AG09319 (cell line): ENCODE data around the gene PCDH15.

Experiments
- DNase-seq: peaks from one replicate; pipeline ENCODE4 v3.0.0-alpha.2; 2010; ENCODE audit warnings: low read depth; ENCODE audit errors: extremely low read depth
- TF ChIP-seq, protein P1 (sequence below): IDR thresholded peaks from 2 replicates; pipeline ENCODE4 v1.5.1; 2011; ENCODE audit warnings: low read depth, mild to moderate bottlenecking, inconsistent platforms, low read length, moderate library complexity

The PCDH15 gene

DNA sequence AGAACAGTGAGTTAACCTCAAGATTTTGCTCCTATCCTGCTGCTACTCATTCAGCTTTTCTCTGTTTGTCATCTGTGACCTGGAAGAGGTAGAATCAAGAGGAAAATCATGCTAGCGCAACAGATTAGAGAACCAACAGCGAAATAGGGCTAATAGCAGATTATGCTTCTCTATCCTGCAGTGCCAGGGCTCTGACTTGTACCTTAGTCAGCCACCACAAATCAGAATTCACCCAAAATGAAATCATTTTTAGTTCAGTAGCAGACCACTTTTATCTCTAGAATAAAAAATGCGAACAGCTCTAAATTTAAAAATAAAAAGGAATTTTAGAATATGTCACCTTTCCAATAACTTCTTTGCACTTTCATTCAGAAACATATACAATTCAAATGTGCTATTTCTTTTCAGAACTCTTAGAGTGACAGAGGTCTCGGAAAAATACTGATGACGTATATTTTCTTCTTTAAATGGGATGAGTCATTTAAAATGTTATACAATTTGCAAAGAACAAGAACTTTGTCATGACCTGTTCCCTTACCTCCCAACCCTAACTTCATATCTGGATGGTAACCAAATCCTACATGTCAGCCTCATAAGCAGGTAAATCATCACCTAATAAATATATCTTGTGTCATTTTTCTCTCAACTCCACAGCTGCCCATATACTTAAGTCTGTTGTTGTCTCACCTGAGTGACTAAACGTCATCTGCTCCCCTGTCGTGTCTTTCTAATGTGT lies 896.4 kb downstream of the PCDH15 start:
- no peak for DNase-seq
- TF ChIP-seq, protein P1, sequence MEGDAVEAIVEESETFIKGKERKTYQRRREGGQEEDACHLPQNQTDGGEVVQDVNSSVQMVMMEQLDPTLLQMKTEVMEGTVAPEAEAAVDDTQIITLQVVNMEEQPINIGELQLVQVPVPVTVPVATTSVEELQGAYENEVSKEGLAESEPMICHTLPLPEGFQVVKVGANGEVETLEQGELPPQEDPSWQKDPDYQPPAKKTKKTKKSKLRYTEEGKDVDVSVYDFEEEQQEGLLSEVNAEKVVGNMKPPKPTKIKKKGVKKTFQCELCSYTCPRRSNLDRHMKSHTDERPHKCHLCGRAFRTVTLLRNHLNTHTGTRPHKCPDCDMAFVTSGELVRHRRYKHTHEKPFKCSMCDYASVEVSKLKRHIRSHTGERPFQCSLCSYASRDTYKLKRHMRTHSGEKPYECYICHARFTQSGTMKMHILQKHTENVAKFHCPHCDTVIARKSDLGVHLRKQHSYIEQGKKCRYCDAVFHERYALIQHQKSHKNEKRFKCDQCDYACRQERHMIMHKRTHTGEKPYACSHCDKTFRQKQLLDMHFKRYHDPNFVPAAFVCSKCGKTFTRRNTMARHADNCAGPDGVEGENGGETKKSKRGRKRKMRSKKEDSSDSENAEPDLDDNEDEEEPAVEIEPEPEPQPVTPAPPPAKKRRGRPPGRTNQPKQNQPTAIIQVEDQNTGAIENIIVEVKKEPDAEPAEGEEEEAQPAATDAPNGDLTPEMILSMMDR: no peak

DNA sequence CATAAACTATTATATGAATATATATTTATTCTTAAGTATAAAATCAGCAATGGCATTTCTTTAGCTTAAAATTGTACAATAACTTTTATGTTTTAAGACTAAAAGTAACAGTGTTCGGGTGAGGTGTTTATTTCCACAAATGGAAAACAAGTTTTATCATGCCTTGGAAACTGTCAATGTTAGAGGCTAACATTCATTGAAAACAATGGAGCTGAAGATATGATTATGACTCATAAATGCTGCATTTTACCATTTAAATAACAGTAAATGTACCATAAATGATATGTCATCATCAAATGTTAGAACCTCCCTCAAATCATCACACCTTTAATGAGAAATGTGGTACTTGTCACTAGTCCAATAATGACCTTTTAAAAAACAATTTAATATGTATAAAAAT lies 897.3 kb downstream of the PCDH15 start:
- TF ChIP-seq, protein P1: no peak
- no peak for DNase-seq

DNA sequence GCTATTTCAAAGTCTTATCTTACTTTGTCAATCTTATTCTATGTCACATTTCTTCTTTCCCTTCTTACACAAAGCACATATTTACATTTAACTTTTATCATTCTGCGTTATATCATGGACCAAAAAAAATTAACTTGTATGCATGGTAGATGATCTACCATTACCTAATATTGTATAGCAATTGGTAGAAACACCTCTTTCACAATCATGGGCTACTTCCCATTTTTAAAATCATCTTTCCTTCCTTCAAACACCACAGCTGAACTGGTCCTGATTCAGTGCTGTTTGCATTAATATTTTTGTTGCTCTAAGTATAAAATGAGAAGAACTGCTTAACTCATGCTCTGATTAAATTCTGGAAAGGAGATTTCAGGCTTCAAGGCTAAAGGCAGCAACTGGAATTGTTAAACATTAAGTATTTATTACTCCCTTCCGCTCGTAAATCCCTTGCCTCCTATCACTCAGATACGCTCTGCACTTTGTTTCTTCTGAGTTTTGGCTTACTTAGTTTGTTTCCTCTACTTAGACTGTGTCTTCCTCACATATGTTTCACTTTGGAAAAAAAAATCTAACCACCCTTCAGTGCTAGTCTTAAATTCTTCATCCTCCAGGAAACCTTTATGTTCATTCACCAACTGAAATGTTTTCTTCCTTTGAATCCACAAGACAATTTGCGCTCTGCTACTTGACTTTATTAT lies 901.4 kb downstream of the PCDH15 start:
- TF ChIP-seq, protein P1: no peak
- DNase-seq: no peak

DNA sequence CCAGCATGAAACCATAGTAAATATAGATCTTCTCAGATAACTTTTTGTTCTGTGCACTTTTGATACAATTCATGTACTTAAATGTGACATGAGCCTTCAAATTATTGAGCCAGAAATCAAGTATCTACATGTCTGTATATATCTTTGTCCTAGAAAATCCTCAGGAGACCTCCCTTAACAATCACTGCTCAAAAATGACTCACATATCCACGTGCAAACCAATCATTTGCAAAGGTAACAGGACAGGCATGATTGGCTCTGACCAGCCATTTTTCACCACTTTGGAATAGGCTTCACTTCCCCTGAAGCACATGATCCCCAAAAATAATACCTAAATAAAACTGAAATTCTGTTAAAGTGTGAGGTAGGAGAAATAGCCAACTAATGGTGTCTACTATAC lies 902.5 kb downstream of the PCDH15 start:
- DNase-seq: no peak
- TF ChIP-seq, protein P1: no peak

DNA sequence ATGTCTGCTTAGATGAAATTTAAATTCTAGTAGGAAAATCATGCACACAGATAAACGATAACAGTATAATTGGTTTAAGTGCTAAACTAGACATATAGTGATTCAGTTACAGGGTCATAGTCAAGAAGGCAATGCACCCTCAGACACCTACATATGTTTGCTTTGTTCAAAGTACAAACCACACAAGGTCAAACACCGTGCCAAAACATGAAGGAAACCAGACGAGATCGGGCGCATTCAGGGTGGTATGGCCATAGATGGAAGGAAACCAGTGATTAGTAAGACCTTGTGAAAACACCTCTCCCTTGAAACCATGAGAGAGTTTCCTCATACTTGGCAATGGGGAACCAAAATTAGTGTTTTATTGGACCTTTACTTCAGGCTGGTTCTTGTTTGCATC lies 906.9 kb downstream of the PCDH15 start:
- TF ChIP-seq, protein P1: no peak
- DNase-seq: no peak

DNA sequence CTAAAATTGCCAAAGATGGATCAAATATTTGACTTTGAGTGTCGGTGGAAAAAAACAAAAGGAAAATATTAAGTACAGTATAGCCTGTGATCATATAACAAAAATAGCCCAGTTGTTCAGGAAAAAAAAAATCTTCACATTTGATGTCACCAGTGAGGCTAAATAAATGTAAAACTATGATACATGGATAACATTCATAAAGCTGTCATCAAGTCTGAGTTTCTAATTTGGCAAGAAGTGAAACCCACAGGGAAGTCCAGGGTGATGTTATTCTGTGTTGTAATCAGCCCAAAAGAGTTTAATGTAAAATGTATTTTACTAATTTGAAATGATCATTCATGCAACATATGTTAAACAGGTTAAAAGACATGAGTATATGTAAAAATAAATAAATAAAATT lies 908.0 kb downstream of the PCDH15 start:
- TF ChIP-seq, protein P1: no peak
- no peak for DNase-seq
